ENCODE data around the gene ABLIM2.

The ABLIM2 gene

DNA sequence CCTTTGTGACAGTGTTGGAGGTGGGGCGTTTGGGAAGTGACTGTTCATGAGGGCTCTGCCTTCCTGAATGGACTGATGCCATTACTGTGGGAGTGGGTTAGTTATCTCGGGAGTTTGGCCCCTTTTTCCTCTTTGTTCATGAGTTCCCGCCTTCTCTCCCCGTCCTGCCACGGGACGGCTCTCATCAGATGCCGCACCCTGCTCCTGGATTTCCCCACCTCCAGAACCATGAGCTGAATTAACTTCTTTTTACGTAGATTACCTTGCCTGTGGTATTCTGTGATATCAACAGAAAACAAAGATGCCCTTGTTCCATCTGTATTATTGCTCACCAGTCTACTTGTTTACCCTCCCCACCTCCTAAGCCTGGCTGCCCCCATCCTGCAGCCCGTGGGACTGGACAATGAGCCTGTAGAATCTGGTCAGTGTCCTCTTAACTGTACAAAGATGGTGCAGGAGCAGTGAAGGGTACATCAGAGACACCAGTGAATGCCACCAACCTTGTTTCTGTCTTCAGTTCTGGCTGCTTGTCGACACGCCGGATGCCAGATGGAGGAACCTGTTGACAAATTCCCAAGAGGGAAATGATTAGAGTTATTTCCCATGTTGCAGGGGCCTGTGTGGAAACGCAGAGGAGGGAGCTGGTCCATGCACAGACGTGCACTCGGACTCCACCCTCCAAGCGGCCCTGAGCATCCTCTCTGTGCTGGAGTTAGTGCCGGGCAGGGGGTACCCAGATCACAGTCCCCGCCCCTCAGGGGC is 104.7 kb downstream of the ABLIM2 start:
- no peak for DNase-seq (ENCODE audit: low read depth)
- TF ChIP-seq, protein P1, sequence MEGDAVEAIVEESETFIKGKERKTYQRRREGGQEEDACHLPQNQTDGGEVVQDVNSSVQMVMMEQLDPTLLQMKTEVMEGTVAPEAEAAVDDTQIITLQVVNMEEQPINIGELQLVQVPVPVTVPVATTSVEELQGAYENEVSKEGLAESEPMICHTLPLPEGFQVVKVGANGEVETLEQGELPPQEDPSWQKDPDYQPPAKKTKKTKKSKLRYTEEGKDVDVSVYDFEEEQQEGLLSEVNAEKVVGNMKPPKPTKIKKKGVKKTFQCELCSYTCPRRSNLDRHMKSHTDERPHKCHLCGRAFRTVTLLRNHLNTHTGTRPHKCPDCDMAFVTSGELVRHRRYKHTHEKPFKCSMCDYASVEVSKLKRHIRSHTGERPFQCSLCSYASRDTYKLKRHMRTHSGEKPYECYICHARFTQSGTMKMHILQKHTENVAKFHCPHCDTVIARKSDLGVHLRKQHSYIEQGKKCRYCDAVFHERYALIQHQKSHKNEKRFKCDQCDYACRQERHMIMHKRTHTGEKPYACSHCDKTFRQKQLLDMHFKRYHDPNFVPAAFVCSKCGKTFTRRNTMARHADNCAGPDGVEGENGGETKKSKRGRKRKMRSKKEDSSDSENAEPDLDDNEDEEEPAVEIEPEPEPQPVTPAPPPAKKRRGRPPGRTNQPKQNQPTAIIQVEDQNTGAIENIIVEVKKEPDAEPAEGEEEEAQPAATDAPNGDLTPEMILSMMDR (IDR thresholded peaks at IDR 0.05; ENCODE audit: insufficient read depth, low read depth, low read length, missing control alignments), result no peak
- H3K4me3 ChIP-seq (ENCODE audit: low read depth, low read length), result no peak overlapping the region

DNA sequence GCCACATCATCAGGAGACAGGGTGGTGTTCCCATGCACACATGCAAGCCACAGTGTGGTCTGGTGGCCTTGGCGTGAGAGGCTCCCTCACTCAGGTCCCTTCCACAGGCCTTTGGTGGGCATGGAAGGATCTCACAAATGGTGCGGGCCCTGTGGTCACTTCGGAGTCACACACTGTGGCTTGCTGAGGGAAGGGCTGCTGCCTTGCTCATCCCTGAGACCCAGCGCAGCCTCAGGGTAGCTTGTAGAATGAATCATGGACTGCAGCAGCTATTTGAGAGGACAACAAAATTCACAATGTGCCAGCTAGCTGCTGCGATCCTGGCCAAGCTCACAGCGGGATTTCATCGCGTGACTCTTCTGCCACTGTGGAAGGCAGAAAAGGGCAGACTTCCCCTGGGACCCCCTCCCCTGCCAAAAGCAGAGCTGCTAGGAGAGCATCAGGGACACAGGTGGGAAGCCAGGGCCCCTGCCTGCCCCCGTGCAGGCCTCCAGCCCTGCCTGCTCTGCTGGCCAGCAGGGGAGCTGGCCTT is 106.4 kb downstream of the ABLIM2 start:
- no peak overlapping the region for H3K4me3 ChIP-seq (ENCODE audit: low read depth, low read length)
- DNase-seq (ENCODE audit: low read depth), result no peak
- TF ChIP-seq, protein P1 (IDR thresholded peaks at IDR 0.05; ENCODE audit: insufficient read depth, low read depth, low read length, missing control alignments), result no peak

DNA sequence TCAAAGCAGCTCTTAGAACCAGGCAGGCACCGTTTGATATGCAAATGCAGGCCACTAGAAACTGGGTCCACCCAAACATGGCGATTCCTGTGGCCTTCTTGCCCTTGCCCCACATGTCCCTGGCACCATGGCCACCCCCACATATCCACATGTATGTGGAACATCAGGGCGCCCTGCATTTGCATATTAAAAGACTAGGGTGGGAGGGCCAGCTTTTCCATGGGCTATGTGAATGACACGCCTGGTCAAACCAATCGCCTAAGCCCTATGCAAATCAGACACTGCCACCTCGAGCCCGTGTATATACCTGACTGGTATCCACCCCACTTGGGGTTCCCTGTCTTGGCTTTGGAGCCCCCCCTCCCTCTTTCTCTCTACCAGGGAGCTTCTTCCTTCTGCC is 107.0 kb downstream of the ABLIM2 start:
- no peak for DNase-seq (ENCODE audit: low read depth)
- no peak overlapping the region for H3K4me3 ChIP-seq (ENCODE audit: low read depth, low read length)
- TF ChIP-seq, protein P1 (IDR thresholded peaks at IDR 0.05; ENCODE audit: insufficient read depth, low read depth, low read length, missing control alignments), result no peak

DNA sequence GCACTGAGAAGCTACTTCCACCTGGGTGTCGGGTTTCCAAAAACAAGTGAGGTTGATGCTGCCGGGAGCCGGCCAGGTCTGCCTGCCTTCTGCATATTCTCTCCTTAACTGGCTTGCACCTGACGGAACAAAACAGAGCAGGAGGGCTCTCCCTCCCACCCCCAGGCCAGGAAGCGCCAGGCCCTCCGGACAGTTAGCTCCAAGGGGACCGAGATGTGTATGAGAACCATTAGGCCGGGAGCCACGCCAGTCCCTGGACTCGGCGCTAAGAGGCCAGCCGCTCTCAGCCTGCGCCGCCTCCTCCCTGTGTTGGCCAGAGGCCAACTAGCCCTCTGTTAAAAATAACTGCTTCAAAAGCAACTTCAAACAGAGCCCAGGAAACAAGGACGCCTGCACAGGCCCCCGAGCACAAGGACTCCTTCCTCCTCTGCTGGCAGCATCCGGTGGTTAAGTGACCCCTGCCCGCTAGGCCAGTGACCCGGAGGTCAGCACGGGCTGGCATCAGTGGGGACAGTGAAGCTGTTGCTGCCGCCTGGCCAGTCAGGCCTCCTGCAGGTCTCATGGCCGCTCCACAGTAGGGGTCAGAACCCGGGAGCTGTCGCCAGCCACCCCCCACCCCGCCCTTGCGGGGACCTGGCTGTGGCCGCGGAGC is 107.9 kb downstream of the ABLIM2 start:
- TF ChIP-seq, protein P1 (IDR thresholded peaks at IDR 0.05; ENCODE audit: insufficient read depth, low read depth, low read length, missing control alignments), result no peak
- no peak for DNase-seq (ENCODE audit: low read depth)
- H3K4me3 ChIP-seq (ENCODE audit: low read depth, low read length), result no peak overlapping the region

DNA sequence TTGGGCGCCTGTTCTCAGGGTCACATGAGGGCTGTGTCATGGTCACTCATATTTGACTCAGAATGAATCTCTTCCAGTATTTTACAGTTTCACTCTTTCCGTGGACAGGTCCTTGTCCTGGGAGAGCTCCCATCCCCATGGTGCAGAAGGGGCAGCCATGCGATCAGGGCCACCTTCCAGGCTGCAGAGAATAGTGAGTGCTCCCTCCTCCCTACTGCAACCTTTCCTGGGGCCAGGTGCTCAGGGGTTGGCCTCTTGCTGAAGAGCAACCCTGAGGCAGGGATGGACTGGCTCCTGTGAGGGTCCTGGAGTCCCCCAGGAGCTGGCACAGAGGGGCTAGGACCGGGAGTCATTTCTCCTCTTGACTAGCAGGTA is 108.4 kb downstream of the ABLIM2 start:
- no peak overlapping the region for H3K4me3 ChIP-seq (ENCODE audit: low read depth, low read length)
- DNase-seq (ENCODE audit: low read depth), result no peak
- TF ChIP-seq, protein P1 (IDR thresholded peaks at IDR 0.05; ENCODE audit: insufficient read depth, low read depth, low read length, missing control alignments), result no peak

DNA sequence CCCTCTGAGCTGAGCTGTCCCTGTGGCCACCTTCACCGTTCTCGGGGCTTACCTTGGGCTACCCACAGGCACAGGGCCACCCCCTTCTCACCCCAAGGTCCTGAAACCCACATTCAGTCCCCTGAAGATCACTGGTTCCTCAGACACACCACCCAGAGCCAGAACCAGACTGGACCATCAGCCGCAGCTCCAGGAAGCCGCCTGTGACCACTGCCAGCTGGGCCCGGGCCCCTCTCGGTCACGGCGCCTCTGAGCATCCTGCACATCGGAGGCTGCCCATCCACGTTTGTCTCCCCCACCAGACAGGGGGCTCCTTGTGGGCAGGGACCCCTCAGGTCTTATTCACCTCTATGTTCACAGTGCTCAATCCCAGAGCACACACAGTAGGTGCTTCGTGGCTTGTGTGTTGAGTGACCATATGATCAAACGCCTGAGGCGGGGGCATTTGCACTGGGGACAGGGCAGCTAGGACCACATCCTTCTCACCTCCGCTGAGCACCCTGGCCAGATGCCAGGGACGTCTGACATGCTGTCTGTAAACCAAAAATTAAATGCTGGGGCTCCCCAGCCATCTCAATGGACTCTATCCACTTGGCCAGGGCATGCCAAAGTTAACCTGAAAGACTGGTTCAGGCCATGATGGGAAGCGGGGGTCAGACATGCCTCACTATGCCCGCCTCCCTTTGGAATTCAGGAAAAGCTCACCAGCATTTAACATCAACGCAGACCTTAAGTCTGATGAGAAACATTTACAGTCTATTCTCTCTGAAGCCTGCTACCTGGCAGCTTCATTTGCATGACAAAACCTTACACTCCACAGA is 109.5 kb downstream of the ABLIM2 start:
- DNase-seq (ENCODE audit: low read depth), result no peak
- TF ChIP-seq, protein P1 (IDR thresholded peaks at IDR 0.05; ENCODE audit: insufficient read depth, low read depth, low read length, missing control alignments), result no peak

More for the DNA sequence above, 109.5 kb downstream of the ABLIM2 start:
- no peak overlapping the region for H3K4me3 ChIP-seq (ENCODE audit: low read depth, low read length)

Data from GM12865 (cell line).